ENCODE data around the gene PFKL. TPM values are rescaled to one million over a fixed set of nuclear protein-coding genes. Genes with fewer than 3 reads are reported as not detected.

PFKL gene
- polyA plus RNA-seq, 2 of the 4 experiments (the other 2 are of a cell fraction), result 23.2 to 38.7 TPM

DNA sequence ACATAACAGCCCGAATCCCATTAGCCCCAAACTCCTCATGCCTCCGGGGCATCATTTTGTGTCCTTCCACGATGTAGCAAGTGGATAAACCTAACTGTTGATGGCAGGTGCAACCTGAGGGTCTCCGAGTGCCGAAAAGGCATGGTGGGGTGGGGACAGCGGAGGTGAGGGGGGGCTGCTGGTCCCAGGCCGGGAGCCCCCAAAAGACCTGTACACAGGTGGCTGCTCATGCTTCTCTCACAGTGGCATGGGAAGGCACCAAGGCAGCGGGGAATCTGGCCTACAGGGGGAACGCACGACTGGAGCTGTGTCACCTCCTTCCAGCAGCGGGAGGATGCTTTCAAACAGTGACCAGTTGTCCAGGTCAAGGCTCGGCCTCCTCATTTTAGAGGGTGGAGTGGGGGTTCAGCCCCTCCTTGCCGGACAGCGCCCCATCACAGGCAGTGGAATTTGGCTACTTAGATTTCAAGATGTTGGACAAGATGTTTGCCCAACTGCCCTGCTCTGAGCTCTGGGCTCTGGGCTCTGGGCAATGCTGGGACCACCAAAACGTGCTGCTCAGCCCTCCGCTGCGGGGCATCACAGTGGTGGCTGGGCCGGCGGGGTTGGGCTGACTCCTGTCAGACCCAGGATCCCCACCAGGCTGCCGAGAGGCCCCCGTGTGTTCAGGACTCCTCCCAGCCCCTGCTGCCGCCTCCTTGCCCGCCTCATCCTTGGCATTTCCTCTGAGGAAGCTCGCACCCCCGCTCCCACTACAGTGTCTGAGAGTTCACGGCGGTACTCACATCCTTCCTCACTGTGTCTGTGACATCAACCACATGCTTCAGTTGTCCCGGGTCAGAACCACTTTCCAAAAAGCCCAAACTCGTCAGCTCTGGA lies 45.8 kb upstream of the PFKL start (continued):
- no peak for TF ChIP-seq MAZ (IDR thresholded peaks at IDR 0.05; ENCODE audit: borderline replicate concordance, low read depth, low read length)

- no peak for TF ChIP-seq KDM1A (IDR thresholded peaks at IDR 0.05; ENCODE audit: low read depth)
- no peak for TF ChIP-seq FOSB (CRISPR knock-in tag; IDR thresholded peaks at IDR 0.05)
- TF ChIP-seq ESRRA (IDR thresholded peaks at IDR 0.05; ENCODE audit: borderline replicate concordance, low read length), result no peak
- no peak for TF ChIP-seq JUN (IDR thresholded peaks at IDR 0.05)
- TF ChIP-seq, protein P1, sequence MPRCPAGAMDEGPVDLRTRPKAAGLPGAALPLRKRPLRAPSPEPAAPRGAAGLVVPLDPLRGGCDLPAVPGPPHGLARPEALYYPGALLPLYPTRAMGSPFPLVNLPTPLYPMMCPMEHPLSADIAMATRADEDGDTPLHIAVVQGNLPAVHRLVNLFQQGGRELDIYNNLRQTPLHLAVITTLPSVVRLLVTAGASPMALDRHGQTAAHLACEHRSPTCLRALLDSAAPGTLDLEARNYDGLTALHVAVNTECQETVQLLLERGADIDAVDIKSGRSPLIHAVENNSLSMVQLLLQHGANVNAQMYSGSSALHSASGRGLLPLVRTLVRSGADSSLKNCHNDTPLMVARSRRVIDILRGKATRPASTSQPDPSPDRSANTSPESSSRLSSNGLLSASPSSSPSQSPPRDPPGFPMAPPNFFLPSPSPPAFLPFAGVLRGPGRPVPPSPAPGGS (IDR thresholded peaks at IDR 0.05), result no peak
- TF ChIP-seq CBX2 (IDR thresholded peaks at IDR 0.05; ENCODE audit: borderline replicate concordance, low read depth), result no peak
- TF ChIP-seq, protein P2, sequence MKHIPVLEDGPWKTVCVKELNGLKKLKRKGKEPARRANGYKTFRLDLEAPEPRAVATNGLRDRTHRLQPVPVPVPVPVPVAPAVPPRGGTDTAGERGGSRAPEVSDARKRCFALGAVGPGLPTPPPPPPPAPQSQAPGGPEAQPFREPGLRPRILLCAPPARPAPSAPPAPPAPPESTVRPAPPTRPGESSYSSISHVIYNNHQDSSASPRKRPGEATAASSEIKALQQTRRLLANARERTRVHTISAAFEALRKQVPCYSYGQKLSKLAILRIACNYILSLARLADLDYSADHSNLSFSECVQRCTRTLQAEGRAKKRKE (CRISPR knock-in tag; IDR thresholded peaks at IDR 0.05; ENCODE audit: low read depth), result no peak
- no peak for TF ChIP-seq HOXA7 (CRISPR knock-in tag; IDR thresholded peaks at IDR 0.05)
- TF ChIP-seq ZSCAN20 (CRISPR knock-in tag; IDR thresholded peaks at IDR 0.05), result no peak
- TF ChIP-seq CBX8 (IDR thresholded peaks at IDR 0.05), result no peak
- no peak for TF ChIP-seq PHF8 (IDR thresholded peaks at IDR 0.05; ENCODE audit: borderline replicate concordance, low read depth)
- TF ChIP-seq, protein P3, sequence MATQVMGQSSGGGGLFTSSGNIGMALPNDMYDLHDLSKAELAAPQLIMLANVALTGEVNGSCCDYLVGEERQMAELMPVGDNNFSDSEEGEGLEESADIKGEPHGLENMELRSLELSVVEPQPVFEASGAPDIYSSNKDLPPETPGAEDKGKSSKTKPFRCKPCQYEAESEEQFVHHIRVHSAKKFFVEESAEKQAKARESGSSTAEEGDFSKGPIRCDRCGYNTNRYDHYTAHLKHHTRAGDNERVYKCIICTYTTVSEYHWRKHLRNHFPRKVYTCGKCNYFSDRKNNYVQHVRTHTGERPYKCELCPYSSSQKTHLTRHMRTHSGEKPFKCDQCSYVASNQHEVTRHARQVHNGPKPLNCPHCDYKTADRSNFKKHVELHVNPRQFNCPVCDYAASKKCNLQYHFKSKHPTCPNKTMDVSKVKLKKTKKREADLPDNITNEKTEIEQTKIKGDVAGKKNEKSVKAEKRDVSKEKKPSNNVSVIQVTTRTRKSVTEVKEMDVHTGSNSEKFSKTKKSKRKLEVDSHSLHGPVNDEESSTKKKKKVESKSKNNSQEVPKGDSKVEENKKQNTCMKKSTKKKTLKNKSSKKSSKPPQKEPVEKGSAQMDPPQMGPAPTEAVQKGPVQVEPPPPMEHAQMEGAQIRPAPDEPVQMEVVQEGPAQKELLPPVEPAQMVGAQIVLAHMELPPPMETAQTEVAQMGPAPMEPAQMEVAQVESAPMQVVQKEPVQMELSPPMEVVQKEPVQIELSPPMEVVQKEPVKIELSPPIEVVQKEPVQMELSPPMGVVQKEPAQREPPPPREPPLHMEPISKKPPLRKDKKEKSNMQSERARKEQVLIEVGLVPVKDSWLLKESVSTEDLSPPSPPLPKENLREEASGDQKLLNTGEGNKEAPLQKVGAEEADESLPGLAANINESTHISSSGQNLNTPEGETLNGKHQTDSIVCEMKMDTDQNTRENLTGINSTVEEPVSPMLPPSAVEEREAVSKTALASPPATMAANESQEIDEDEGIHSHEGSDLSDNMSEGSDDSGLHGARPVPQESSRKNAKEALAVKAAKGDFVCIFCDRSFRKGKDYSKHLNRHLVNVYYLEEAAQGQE (IDR thresholded peaks at IDR 0.05), result no peak
- TF ChIP-seq, protein P4, sequence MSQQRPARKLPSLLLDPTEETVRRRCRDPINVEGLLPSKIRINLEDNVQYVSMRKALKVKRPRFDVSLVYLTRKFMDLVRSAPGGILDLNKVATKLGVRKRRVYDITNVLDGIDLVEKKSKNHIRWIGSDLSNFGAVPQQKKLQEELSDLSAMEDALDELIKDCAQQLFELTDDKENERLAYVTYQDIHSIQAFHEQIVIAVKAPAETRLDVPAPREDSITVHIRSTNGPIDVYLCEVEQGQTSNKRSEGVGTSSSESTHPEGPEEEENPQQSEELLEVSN (IDR thresholded peaks at IDR 0.05; ENCODE audit: borderline replicate concordance, low read depth), result no peak
- TF ChIP-seq FOSL2 (IDR thresholded peaks at IDR 0.05), result no peak
- TF ChIP-seq FOSL2 (CRISPR knock-in tag; IDR thresholded peaks at IDR 0.05), result no peak
- DNase-seq (ENCODE audit: low read depth in 1 of 2, low spot score in 1 of 2) (no peak), ATAC-seq (no peak), FAIRE-seq (no peak)
- Histone ChIP-seq H3K4me1 (no peaks in the 10 kb centered on the region), H3K9me3 (no peaks in the 10 kb centered on the region), H3K27ac (no peak overlapping the region), H3K4me3 (no peak overlapping the region), H3K4me2 (no peak overlapping the region)
- WGBS (ENCODE audit: missing lambda C conversion rate), result 87% methylated on average over 2 of the region's 11 CpGs
- POLR2A ChIA-PET, result no interaction called here
- CTCF ChIA-PET, result no interaction called here
These were observed 44.3 kb upstream of the PFKL start for GRCh38 chr21:44255511-44255981.
